ENCODE data around the gene ZNF778.

DNA sequence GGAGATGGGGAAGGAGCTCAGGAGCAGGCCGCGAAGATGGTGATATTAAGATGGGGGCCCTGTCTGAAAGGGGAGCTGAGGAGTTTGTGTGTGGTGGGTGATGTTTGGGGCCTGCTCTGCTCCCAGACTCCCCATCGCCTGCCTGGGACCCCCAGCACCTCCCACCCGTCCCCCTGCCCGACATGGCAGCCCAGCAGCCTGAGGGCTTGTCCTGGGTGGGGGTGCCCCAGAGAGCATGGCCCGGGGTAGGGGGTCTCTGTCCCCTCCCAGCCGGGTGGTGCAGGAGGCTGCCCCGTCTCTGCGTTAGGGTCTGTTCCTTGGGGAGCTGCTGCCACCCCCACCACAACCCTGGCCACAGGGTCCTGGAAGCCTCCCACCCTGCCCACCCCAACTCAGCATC lies 40.8 kb upstream of the ZNF778 start:
- TF ChIP-seq NR1H2 (CRISPR knock-in tag; IDR thresholded peaks at IDR 0.05), result no peak
- TF ChIP-seq TEAD4 (CRISPR knock-in tag; IDR thresholded peaks at IDR 0.05), result no peak
- TF ChIP-seq ATF1 (CRISPR knock-in tag; IDR thresholded peaks at IDR 0.05), result no peak
- TF ChIP-seq, protein P1, sequence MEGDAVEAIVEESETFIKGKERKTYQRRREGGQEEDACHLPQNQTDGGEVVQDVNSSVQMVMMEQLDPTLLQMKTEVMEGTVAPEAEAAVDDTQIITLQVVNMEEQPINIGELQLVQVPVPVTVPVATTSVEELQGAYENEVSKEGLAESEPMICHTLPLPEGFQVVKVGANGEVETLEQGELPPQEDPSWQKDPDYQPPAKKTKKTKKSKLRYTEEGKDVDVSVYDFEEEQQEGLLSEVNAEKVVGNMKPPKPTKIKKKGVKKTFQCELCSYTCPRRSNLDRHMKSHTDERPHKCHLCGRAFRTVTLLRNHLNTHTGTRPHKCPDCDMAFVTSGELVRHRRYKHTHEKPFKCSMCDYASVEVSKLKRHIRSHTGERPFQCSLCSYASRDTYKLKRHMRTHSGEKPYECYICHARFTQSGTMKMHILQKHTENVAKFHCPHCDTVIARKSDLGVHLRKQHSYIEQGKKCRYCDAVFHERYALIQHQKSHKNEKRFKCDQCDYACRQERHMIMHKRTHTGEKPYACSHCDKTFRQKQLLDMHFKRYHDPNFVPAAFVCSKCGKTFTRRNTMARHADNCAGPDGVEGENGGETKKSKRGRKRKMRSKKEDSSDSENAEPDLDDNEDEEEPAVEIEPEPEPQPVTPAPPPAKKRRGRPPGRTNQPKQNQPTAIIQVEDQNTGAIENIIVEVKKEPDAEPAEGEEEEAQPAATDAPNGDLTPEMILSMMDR (IDR thresholded peaks at IDR 0.05), result no peak
- TF ChIP-seq JUN (CRISPR knock-in tag; IDR thresholded peaks at IDR 0.05), result no peak
- TF ChIP-seq, protein P2, sequence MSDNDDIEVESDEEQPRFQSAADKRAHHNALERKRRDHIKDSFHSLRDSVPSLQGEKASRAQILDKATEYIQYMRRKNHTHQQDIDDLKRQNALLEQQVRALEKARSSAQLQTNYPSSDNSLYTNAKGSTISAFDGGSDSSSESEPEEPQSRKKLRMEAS (CRISPR knock-in tag; IDR thresholded peaks at IDR 0.05), result no peak
- TF ChIP-seq SP1 (CRISPR knock-in tag; conservative IDR thresholded peaks at IDR 0.05), result no peak
- no peak for TF ChIP-seq CREB1 (CRISPR knock-in tag; IDR thresholded peaks at IDR 0.05)
- TF ChIP-seq, protein P3, sequence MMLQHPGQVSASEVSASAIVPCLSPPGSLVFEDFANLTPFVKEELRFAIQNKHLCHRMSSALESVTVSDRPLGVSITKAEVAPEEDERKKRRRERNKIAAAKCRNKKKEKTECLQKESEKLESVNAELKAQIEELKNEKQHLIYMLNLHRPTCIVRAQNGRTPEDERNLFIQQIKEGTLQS (CRISPR knock-in tag; conservative IDR thresholded peaks at IDR 0.05), result no peak
- TF ChIP-seq ZNF121 (CRISPR knock-in tag; IDR thresholded peaks at IDR 0.05), result no peak
- TF ChIP-seq, protein P4, sequence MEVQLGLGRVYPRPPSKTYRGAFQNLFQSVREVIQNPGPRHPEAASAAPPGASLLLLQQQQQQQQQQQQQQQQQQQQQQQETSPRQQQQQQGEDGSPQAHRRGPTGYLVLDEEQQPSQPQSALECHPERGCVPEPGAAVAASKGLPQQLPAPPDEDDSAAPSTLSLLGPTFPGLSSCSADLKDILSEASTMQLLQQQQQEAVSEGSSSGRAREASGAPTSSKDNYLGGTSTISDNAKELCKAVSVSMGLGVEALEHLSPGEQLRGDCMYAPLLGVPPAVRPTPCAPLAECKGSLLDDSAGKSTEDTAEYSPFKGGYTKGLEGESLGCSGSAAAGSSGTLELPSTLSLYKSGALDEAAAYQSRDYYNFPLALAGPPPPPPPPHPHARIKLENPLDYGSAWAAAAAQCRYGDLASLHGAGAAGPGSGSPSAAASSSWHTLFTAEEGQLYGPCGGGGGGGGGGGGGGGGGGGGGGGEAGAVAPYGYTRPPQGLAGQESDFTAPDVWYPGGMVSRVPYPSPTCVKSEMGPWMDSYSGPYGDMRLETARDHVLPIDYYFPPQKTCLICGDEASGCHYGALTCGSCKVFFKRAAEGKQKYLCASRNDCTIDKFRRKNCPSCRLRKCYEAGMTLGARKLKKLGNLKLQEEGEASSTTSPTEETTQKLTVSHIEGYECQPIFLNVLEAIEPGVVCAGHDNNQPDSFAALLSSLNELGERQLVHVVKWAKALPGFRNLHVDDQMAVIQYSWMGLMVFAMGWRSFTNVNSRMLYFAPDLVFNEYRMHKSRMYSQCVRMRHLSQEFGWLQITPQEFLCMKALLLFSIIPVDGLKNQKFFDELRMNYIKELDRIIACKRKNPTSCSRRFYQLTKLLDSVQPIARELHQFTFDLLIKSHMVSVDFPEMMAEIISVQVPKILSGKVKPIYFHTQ (CRISPR knock-in tag; IDR thresholded peaks at IDR 0.05), result no peak
- no peak for TF ChIP-seq SMAD3 (CRISPR knock-in tag; IDR thresholded peaks at IDR 0.05; ENCODE audit: borderline replicate concordance)
